ENCODE measurements around the gene ITK.

The ITK gene

GRCh38 chr5:157286761-157287211 is 106.1 kb downstream of the ITK start:
- Histone ChIP-seq H3K4me1 (ENCODE audit: insufficient read depth, low read length, poor library complexity, severe bottlenecking) (no peaks in the 10 kb centered on the region), H3K4me2 (ENCODE audit: low read depth, low read length, poor library complexity, severe bottlenecking) (no peak overlapping the region), H3K9me2 (replicated peaks; ENCODE audit: low read depth, low read length) (no peaks in the 10 kb centered on the region), H2AFZ (ENCODE audit: low read length) (no peak overlapping the region), H3K9ac (ENCODE audit: low read depth, low read length, poor library complexity, severe bottlenecking) (no peak overlapping the region), H4K20me1 (ENCODE audit: insufficient read depth, low read length, poor library complexity, severe bottlenecking) (peaks cover 43% of the 10 kb centered on the region), H3K4me3 (ENCODE audit: low read length, poor library complexity, severe bottlenecking) (no peak overlapping the region), H3K79me2 (ENCODE audit: insufficient read depth, low read length) (peaks cover 40% of the 10 kb centered on the region), H3F3A (ENCODE audit: low read depth) (no peaks in the 10 kb centered on the region), H3K36me3 (ENCODE audit: insufficient read depth, low read length) (peaks cover 75% of the 10 kb centered on the region; the same call in 1 of the 2 replicates), H3K9me3 (ENCODE audit: insufficient read depth, low read depth, low read length) (no peaks in the 10 kb centered on the region), H3K27me3 (ENCODE audit: insufficient read depth, low read length, poor library complexity, severe bottlenecking) (no peaks in the 10 kb centered on the region)
- TF ChIP-seq EZH2phosphoT487 (IDR thresholded peaks at IDR 0.05; ENCODE audit: borderline replicate concordance) (no peak), CTCF (conservative IDR thresholded peaks at IDR 0.05; ENCODE audit: low read length) (no peak)

DNA sequence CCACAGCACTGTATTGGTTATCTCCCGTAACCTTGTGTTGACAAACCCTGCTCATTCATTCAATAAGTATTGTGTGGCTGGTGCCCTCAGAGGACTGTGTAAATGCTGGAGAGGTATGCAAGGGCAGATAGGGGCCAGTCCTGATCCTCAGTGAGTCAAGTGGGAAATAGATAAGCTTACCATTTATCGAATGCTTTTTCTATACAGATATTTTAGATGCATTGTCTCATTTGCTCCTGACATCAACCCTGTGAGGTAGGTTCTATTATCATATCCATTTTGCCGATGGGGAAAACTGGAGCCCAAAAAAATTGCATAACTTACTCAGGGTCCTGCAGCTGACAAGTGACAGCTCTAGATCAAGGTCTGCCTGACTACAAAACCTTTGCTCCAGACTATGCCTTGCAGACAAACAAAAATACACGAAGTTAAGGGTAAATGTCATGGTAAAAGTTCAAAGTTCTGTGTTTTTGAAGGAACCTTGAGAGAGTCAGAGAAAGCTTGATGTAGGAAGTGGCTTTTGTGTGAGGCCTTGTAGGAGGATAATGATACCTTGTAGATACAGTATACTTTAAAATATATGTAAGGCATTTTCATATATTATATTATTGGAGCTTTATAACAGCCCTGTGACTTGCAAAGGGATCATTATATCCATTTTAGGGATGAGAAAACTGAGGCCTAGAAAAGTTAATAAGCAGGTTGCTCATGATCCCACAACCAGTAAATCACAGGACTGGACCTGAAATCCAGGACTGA is 107.9 kb downstream of the ITK start:
- Histone ChIP-seq H4K20me1 (ENCODE audit: insufficient read depth, low read length, poor library complexity, severe bottlenecking) (peaks cover 30% of the 10 kb centered on the region), H3K79me2 (ENCODE audit: insufficient read depth, low read length) (peaks cover 22% of the 10 kb centered on the region), H3K4me2 (ENCODE audit: low read depth, low read length, poor library complexity, severe bottlenecking) (no peak overlapping the region), H3F3A (ENCODE audit: low read depth) (no peaks in the 10 kb centered on the region), H3K36me3 (ENCODE audit: insufficient read depth, low read length) (peaks cover 83% of the 10 kb centered on the region; the same call in 1 of the 2 replicates), H3K9ac (ENCODE audit: low read depth, low read length, poor library complexity, severe bottlenecking) (no peak overlapping the region), H3K4me1 (ENCODE audit: insufficient read depth, low read length, poor library complexity, severe bottlenecking) (no peaks in the 10 kb centered on the region), H3K9me2 (replicated peaks; ENCODE audit: low read depth, low read length) (no peaks in the 10 kb centered on the region), H3K27me3 (ENCODE audit: insufficient read depth, low read length, poor library complexity, severe bottlenecking) (no peaks in the 10 kb centered on the region), H3K4me3 (ENCODE audit: low read length, poor library complexity, severe bottlenecking) (no peak overlapping the region), H3K9me3 (ENCODE audit: insufficient read depth, low read depth, low read length) (no peaks in the 10 kb centered on the region), H2AFZ (ENCODE audit: low read length) (no peak overlapping the region)
- TF ChIP-seq CTCF (conservative IDR thresholded peaks at IDR 0.05; ENCODE audit: low read length) (no peak), EZH2phosphoT487 (IDR thresholded peaks at IDR 0.05; ENCODE audit: borderline replicate concordance) (no peak)

- Histone ChIP-seq H3K79me2 (ENCODE audit: insufficient read depth, low read length) (peaks cover 15% of the 10 kb centered on the region), H3K36me3 (ENCODE audit: insufficient read depth, low read length) (peaks cover 90% of the 10 kb centered on the region; the same call in 1 of the 2 replicates), H3K4me1 (ENCODE audit: insufficient read depth, low read length, poor library complexity, severe bottlenecking) (no peaks in the 10 kb centered on the region), H3K9me2 (replicated peaks; ENCODE audit: low read depth, low read length) (no peaks in the 10 kb centered on the region), H3K9me3 (ENCODE audit: insufficient read depth, low read depth, low read length) (no peaks in the 10 kb centered on the region), H3K4me3 (ENCODE audit: low read length, poor library complexity, severe bottlenecking) (no peak overlapping the region), H2AFZ (ENCODE audit: low read length) (no peak overlapping the region), H3K27me3 (ENCODE audit: insufficient read depth, low read length, poor library complexity, severe bottlenecking) (no peaks in the 10 kb centered on the region), H3K9ac (ENCODE audit: low read depth, low read length, poor library complexity, severe bottlenecking) (no peak overlapping the region), H4K20me1 (ENCODE audit: insufficient read depth, low read length, poor library complexity, severe bottlenecking) (peaks cover 23% of the 10 kb centered on the region), H3F3A (ENCODE audit: low read depth) (no peaks in the 10 kb centered on the region), H3K4me2 (ENCODE audit: low read depth, low read length, poor library complexity, severe bottlenecking) (no peak overlapping the region)
- no peak for TF ChIP-seq EZH2phosphoT487 (IDR thresholded peaks at IDR 0.05; ENCODE audit: borderline replicate concordance)
- TF ChIP-seq CTCF (conservative IDR thresholded peaks at IDR 0.05; ENCODE audit: low read length), result no peak
Observed at GRCh38 chr5:157289164-157289819, 108.7 kb downstream of the ITK start.

Data from Loucy (cell line).